Inflammatory macrophage treated with lipopolysaccharide for 4 hours (primary cell): ENCODE results near the gene DUSP16.
A peak's percentile ranks its signal among the peaks of the same experiment; 100 is the strongest.
"Not testable (repeated sequence)": the region's sequence is repeated elsewhere in the genome, so short reads cannot be mapped to it uniquely, and the experiment has no call there.

ENCODE experiments used
- DNase-seq: peaks from one replicate; pipeline ENCODE4 v3.0.0-alpha.2; 2020

Gene DUSP16

DNA sequence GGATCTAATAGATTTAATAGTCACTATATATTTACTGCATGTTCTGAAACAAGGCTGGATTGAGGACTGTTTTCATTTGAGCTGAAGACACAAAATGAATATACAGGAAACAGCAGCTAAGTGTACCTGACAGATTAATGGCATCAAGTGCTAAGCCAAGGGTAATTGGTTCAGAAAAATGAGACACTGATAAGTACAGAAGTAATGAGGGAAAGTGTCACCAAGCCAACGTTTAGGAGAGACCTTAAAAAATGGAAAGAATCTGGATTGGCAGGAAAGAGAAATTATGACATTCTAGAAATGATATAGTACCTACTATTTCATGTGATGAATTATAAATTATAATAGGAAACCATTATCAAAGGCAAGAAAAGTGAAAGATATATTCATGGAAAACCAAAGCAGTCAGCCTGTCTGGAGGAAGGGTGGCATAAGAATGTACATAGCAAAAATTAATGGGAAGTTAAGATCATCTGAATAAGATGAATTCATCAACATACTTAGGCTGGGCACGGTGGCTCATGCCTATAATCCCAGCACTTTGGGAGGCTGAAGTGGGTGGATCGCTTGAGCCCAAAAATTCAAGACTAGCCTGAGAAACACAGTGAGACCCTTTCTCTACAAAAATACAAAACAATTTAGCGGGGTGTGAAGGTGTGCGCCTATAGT is 21.0 kb upstream of the DUSP16 start:
- DNase-seq, result peak; percentile 41

DNA sequence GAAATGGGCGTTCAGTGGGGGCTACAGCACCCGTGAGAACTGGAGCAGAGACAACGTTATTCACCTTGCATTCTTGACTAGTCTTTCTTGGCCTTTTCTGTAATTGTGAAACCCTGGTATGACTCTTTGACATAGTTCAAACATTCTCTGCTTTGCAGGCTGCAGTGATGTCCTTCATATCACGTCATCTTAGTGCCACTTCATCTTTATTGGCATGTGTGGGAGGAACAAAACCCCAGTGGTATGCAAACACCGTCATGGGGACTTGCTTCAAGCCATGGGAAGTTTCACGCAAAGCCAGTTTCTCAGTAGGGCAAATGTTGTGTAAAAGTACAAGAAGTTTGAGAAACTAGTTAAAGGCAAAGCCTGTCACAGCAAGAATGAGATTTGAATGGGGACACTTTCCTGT is 20.2 kb upstream of the DUSP16 start:
- peak; percentile 97 for DNase-seq

DNA sequence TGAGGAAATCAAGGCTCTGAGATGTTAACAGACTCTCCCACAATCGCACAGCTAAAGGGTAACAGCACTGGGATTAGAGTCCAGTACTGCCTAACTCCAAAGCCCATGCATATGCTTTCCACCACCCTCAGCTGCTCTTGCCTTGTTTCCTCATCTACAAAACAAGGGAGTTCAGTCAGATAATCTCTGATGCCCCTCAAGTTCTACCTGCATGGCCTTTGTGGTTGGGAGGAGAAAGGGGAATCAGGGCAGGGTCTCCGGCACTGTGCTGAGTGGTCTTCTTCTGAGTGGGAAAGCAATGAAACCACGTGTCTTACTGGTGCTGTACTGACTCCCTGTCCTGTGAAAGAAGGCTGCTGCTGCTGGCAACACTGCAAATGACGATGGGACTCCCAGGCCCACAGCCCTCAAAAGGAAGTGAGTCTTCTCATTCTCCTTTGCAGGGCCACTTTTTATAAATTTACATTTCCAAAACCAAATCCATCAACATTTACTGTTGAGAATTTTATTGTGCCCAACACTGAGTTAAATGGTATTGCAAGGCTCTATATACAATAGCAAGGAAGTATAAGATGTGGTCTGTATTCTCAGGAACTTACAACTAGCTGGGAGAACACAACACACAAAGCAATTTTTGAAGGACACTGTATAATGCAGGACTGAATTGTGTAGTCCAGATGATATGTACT is 19.7 kb upstream of the DUSP16 start:
- no peak for DNase-seq

DNA sequence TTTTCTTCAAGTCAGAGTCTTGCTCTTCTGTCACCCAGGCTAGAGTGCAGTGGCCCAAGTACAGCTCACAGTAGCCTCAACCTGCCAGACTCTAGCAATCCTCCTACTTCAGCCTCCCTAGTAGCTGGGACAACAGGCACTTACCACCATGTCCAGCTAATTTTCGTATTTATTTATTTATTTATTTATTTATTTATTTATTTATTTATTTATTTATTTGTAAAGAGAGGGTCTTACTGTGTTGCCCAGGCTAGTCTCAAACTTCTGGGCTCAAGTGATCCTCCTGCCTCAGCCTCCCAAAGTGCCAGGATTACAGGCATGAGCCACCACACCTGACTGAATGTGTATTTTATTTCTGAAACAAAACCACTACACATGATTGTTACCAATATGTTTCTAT is 18.1 kb upstream of the DUSP16 start:
- DNase-seq, result not testable (repeated sequence)

DNA sequence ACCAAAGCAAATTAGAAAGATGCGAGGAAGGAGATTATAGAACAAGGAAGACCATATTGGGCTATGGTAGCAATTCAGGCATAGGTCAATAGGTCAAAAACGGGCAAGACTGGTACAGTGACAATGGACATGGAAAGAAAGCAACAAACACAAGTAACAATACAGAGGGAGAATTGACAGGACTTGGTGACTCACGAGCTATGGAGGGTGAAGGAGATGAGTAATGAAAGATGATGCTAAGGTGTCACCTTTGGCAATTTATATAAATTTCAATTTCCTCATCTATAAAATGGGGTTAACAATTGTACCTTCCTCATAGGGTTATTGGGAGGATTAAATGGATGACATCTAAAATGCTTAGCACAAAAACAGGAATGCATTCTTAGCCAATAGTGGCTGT is 15.1 kb upstream of the DUSP16 start:
- no peak for DNase-seq

DNA sequence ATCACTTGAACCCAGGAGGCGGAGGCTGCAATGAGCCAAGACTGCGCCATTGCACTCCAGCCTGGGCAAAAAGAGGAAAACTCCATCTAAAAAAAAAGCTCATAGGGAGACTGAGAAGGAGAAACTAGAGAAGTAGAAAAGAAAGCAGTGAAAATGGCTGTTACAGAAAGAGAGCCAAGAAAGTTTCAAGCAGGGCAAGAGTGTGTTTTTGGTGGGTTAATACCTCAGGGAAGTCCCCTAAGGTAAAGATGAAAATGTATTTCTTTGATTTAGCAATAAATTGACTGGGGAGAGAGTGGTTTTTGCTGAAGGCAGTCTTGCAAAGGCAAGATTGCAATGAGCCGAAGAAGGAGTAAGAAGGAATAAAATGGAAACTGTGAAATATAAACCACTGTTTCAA is 10.0 kb upstream of the DUSP16 start:
- no peak for DNase-seq

DNA sequence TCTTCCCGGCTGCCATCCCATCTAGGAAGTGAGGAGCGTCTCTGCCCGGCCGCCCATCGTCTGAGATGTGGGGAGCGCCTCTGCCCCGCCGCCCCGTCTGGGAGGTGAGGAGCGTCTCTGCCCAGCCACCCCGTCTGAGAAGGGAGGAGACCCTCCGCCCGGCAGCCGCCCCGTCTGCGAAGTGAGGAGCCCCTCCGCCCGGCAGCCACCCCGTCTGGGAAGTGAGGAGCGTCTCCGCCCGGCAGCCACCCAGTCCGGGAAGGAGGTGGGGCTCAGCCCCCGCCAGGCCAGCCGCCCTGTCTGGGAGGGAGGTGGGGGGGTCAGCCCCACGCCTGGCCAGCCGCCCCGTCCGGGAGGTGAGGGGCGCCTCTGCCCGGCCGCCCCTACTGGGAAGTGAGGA is 3.3 kb upstream of the DUSP16 start:
- DNase-seq, result not testable (repeated sequence)

DNA sequence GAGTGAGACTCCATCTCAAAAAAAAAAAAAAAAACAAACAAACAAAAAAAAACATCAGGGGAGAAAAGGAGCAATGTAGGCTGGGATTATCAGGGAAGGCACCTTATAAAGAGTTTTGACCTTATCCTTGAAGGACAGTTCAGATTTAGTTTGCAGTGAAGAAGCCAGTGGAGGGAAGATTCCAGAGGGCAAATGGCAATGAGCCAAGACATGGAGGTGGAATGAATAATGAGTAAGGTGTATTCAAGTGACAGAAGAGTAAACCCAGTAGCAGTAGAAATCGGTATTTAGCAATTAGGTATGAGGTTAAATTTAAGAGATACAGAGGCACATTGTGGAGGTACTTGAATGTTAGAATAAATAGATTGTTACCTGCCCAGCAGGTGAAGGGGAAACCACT is 2.2 kb upstream of the DUSP16 start:
- DNase-seq, result no peak

DNA sequence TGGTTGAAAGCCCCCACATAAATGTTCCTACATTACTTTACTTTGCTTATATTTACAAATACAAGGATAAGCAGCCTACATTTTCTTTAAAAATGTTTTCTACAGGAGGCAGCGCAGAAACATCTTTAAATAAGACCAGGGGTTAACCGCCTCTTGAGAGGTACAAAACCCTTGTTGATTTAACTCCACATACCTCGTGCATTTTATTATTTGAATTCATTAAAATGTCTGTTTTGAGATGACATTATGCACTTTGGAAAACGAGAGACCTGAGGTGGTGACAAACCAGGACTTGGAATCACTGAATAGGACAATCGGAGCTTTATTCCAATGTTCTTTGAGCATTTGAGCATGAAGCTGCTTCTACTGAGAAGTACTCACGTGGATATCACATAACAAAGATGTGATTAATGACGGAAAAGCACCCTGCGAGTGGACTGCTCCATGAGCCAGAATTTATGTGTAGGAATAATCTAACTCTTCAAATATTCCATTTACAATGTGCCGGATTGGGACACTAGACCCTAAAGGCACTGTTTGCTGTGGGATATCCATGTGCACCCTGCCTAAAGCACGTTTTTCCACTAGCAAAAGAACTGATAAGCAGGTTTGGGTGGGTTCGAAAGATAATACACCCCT is 746 bp upstream of the DUSP16 start:
- DNase-seq, result no peak

DNA sequence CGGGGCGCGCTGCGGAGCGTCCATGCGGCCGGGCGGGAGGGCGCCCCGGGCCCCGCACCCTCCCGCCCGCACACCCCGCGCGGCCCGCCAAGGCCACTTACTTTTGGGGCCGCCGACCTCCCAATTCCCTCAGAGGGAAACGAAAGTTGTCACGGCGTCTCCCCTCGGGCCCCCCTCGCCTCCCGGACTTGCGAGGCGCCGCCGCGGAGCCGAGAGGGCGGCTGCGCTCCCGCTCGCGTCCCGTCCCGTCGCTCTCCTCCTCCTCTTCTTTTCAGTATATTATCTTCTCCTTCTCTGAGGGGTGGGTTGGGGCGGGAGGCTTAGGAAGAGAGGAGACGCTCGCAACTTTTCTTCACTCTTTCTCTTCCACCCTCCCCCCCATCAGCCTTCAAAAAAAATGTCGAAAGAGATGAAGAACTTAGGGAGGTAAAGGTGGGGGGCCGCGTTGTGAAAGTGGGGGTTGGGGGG is 613 bp downstream of the DUSP16 start:
- DNase-seq, result peak; percentile 38

DNA sequence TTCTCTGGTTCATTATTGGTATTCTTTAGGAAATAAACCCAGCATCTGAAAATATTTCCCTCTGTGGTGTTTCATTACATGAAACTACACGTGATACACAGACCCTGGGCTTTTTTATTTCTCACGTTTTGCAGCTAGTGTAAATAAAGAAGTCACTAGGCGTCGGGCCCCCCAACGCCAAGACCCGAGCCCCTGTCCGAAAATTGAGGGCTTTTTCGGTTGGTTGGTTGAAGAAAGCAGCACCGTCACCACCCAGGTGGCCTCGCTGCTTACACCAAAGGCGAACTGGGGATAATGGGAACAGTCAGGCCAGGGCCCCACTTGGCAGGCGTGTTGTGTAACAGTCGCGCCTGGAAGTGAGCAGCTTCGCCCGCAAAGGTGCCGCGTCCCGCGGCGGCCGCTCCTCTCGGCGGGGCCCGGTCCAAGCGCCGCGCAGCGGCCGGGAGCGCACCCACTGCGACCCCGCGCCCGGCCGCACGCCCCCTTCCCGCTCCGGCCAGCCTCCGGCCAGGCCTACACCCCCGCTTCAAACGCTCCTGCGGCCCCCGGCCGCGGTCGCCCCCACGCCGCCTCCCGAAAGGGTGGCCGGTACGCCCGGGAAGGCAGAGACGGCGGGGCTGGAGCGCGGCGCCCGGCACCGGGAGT is 1.2 kb downstream of the DUSP16 start:
- DNase-seq, result peak; percentile 58

DNA sequence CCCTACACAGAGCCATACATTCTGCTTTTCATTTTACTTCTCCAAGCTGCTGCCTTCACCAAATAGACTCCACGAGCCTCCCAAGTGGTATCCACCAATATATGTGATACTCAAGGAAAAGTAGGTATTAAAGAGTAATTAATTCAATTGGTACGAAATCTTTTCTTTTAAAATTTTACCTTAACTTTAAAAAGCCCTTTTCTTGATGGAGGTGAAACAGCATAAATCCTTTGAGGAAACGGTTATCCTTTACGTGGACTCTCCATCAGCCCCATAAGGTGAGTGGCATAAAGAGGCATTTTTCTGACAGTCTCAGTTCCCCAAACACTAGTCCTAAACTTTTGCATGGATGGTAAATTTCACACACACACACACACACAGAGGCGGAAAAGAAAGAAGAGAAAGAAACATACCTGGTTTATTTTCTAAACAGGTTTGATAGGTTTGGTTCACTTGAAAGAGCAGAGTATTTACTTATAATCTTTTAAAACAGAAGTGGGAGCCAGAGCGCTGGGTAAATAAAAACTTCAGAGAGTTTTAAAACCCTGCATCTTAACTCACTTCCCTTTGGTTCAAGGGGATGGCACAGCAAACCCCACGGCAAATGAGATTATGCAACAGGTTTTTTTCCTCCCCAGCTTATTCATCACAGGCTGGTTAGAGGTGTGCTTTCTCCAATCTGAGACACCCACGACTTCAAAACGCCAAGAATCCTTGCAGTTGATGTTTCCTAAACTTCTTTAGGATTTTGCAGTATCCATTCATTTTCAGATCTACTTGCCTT is 1.9 kb downstream of the DUSP16 start:
- peak; percentile 88 for DNase-seq

DNA sequence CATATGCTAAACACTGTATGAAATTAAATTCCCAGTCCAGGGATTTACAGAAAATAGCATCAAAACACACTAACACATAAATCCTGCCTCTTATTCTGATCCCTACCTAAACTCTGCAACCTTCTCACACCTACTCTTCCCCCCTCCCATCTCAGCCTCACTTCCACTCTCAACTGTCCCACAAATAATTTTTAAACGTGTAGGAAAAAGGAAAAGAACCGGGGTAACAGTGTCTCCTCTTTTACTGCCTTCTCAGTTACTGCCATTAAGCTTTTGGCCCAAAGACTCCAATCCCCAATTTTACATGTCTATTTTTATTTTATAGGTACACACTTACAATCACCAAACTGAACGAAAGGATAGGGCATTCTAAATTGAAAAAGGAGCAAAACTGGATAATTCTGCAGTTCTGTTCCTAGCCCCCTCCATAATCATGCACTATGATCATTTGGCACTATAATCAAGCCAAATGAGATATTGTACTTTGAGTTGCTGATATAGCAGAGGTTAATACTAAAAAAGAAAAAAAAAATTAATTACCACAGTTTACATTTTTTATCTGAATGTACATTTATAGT is 2.9 kb downstream of the DUSP16 start:
- no peak for DNase-seq

DNA sequence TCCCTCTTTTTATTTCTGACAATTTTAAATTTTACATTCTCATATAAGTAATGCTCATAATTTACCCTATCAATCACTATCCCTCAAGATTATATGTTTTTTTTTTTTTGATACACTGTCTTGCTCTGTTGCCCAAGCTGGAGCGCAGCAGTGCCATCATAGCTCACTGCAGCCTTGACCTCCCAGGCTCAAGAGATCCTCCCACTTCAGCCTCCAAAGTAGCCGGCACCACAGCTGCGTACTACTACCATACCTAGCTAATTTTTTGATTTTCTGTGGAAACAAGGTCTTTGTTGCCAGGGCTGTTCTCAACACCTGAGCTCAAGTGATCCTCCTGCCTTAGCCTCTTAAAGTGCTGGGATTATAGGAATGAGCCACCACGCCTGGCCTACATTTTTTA is 4.4 kb downstream of the DUSP16 start:
- no peak for DNase-seq

DNA sequence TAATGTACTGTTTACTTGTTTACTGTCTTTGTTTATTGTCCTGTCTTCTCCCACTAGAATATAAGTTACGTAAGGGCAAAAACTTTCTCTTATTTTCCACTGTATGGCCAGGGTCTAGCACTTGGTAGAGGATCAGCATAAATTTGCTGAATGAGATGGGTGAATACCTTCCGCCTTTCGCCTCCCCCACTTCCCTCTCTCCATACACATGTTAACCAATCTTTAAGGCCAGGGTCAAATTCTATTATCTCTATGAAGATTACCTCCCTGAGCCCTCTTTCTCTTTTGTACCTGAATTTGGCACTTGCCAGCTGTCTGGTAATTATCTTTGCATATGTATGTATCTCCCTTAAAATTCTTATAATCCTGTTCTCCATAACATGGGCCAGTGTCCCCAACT is 4.9 kb downstream of the DUSP16 start:
- no peak for DNase-seq

DNA sequence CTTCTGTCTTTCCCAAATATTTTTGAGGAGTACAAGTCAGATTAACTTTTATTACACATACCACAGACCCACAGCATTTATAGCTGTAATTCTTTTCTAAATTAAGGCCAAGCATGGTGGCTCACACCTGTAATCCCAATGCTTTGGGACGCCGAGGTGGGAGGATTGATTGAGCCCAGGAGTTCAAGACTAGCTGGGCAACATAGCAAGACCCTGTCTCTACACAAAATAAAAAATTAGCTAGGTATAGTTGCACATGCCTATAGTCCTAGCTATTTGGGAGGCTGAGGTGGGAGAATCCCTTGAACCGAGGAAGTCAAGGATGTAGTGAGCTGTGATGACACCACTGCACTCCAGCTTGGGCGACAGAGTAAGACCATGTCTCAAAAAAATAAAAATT is 7.0 kb downstream of the DUSP16 start:
- DNase-seq, result no peak

DNA sequence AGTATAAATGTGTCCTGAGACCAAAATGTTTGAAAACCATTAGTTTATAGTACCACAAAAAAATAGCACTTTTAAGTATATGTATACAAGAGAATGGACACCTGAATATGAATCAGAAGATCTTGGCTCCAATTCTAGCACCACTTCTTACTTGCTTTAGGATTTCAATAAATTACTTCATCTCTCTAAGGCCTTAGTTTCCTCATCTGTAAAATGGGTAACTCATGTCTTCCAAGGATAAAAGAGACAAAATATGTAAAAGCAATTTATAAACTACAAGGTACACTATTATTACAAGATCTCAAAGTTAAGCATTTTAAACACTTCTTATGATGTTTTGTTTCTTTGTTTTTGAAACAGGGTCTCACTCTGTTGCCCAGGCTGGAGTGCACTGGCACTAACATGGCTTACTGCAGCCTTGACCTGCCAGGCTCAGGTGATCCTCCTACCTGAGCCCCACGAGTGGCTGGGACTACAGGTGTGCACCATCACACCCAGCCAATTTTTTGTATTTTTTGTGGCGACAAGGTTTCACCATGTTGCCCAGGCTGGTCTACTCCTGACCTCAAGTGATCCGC is 9.4 kb downstream of the DUSP16 start:
- no peak for DNase-seq

DNA sequence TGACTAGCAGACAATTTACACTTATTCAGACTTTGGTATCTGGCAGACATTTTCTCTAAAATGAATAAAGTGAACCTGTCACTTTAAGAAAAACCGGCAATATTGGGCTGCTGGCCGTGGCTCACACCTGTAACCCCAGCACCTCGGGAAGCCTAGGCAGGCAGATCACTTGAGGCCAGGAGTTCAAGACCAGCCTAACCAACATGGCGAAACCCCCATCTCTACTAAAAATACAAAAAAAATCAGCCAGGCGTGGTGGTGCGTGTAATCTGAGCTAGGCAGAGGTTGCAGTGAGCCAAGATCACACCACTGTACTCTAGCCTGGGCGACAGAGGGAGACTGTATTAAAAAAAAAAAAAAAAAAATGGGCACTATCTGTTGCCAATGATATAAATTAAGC is 11.5 kb downstream of the DUSP16 start:
- no peak for DNase-seq

DNA sequence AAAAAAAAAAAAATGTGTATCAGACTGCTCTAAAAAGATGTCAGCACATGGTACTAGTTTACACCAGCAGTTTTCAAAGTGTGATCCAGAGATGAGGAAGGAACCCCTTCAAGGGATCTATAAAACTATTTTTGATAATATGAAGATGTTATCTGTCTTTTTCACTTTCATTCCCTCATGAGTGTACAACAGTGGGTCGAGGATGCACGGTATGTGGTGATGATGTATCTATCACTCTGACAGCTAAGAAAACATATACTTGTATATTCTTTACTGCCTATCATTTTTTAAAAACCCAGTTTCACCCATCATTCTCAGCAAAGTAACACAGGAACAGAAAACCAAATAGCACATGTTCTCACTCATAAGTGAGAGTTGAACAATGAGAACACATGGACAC is 12.4 kb downstream of the DUSP16 start:
- DNase-seq, result no peak

DNA sequence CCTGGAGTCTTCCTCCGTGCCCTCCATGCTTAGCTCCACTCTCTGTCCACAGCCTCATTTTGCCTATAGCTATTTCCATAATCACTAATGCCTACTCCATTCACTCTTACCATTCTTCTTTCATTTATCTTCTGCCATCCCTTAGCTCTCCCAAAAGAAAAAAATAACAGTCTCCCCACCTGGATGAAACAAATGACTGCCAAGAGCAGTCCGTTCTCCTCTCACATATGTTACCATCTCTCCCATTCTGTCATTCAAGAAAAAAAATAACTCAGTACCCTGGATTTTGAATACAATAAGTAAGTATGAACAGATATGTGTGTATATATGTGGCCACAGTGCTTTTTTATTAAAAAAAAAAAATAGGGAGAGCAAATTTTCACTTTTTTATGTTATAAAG is 13.2 kb downstream of the DUSP16 start:
- no peak for DNase-seq

DNA sequence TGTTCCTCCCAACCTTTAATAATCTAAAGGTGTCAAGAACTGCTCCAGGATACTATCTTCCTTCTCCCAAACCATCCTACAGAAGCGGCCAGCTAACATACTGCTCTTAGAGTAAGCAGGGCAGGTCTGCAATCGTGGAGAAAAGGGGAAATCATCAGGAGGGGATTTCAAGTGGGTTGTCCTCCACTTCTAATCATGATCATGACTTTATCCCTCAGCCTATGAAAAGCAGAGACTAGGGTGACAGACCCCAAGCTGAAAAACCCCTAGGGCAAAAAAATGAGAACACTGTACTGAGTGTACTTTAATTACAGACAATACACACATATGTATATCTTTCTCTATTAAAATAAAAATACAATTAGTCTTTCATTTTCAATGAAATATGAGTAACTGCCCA is 13.9 kb downstream of the DUSP16 start:
- DNase-seq, result peak; percentile 27

DNA sequence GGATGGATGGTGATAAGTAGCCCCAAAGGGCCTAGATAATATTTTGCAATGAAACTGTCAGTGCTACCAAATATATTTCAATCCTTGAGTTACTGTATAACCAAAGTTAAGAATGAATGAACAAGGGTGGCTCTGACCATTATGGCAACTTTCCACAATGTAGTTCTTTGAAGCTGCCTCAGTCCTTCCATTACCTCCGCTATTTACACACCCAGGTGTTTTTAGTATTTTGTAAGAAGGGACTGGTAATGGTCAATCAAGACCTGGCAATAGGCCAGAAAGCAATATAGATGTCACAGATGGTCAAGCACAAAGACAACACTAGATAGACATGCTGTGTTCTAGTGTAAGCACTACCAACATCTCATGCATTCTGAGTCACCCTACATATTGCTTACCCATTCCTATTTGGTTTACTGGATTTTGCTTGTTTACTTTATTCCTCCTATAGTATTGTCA is 16.3 kb downstream of the DUSP16 start:
- DNase-seq, result no peak
